ENCODE measurements around the gene KCNS1.
"Not testable (repeated sequence)": the region's sequence is repeated elsewhere in the genome, so short reads cannot be mapped to it uniquely, and the experiment has no call there.

Gene KCNS1

DNA sequence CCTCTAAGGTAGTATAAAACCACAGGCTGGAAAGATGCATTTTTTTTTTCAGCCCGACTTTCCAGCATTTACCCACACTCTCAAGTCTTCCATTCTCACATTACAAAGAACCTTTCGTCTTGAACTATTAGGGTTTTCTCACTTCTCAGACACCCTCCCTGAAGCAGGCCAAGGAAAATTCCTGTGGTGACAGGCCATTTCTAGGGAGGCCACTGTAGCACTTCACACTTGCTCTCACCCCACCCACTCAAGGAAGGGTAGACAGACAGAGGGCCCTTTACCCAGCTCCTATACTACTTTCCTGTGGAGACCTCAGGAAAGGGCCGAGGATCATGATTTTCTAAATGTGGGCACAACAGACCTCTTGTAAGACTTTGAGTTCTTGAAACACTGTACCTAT, 27.7 kb downstream of the KCNS1 start:
- no peak for DNase-seq

GRCh38 chr20:45072066-45072465, 28.9 kb downstream of the KCNS1 start:
- DNase-seq: no peak

GRCh38 chr20:45070932-45071632, 29.8 kb downstream of the KCNS1 start:
- DNase-seq: no peak

- no peak for DNase-seq
Measured at GRCh38 chr20:45069261-45069660, 31.7 kb downstream of the KCNS1 start.

- DNase-seq: no peak
Measured at GRCh38 chr20:45067558-45067957, 33.4 kb downstream of the KCNS1 start.

DNA sequence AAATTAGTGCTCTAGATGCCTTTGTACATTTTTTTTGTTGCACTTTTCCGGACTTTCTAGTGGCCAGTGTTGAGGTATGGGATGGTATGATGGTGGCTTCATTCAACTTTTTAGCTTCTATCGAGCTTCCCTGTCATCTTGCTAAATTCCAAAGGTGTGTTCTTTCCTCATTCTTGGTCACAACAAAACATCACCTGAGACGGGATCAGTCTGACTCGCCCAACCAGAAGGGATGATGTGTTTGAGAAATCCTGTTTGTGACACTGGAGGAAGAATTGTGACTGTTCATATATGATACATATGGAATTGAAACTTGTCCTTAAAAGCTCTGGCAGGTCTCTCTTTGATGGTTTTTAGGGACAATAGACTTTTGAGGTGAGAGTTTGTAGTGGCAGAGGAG, 33.8 kb downstream of the KCNS1 start:
- DNase-seq: no peak

- DNase-seq: no peak
Measured at GRCh38 chr20:45066372-45066771, 34.6 kb downstream of the KCNS1 start.

GRCh38 chr20:45064812-45065211, 36.1 kb downstream of the KCNS1 start:
- no peak for DNase-seq

- DNase-seq: not testable (repeated sequence)
Measured at GRCh38 chr20:45063107-45063506, 37.8 kb downstream of the KCNS1 start.

GRCh38 chr20:45061244-45061643, 39.7 kb downstream of the KCNS1 start:
- DNase-seq: no peak

DNA sequence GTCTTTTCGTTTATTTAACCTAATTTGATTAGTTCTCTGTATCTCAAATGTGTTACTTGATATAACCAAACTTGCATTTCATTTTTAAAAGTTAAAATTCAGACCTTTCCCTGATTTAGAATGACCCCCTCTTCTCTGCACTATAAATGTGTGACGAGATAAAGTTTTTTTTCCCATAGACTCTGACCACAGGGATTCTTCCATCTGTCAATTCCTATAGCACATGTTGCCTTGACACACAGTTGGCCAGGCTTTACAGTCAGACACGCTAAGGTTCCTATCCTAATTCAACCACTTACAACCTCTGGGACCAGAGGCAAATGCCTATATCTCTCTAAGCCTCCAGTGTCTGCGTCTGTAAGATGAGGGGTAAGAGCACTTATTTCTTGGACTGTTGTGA, 40.6 kb downstream of the KCNS1 start:
- DNase-seq: no peak

DNA sequence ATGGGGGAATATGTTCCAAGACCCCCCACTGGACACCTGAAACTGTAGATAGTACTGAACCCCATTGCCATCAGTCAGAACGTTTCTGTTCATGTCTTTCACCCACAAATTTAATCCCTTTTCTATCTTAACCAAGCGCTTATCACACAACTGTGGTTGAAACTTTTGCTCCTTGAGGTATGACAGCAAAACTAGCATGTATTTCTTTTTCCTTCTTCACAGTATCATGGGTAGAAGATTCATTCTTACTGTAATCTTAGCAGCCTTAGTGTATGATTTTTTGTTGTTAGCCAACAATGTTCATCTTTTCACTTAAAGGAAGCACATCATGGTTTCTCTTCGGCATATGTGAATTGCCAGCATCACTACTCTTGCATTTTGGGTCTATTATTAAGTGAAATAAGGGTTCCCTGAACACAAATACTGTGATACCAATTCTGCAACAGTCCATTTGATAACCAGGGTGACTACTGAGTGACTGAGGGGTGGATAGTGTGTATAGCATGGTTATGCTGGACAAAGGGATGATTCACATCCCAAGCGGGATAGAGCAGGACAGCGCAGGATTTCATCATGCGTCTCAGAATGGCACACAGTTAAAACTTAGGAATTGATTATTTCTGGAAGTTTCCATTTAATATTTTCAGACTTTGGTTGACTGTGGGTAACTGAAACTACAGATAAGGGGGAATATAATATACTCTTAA, 41.8 kb downstream of the KCNS1 start:
- no peak for DNase-seq

- no peak for DNase-seq
Measured at GRCh38 chr20:45058168-45058850, 42.6 kb downstream of the KCNS1 start.

DNA sequence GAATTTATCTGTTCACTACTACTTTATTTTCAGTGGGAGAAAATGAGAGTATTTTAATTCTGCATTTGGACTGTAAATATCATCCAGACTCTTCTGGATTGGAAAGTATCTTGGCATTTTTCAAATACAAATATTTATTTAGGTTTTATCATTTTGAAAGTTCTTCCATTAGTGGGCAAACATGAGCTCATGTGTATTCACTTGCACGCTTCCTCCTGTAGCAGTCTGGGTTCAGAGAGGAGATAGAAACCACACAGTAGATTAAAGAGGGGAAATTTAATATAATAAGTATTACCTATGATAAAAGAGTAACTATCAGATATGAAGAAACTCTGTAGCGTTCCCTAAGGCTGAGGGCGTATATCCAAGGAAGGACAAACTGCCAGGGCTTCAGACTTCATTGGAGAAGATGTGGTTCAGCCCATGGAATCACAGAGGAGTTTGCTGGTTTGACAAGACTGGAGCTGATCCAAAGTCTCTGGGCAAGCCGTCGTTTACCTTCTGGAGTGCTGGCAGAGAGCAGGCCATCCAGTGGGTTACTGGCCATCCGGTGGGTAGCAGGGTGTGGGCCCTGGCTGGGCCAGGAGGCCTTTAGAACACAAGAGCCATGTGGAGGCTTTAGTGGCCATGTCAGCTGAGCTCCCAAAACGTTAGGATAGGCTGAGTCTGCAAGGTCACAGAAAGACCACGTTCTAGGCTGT, 44.3 kb downstream of the KCNS1 start:
- DNase-seq: no peak

DNA sequence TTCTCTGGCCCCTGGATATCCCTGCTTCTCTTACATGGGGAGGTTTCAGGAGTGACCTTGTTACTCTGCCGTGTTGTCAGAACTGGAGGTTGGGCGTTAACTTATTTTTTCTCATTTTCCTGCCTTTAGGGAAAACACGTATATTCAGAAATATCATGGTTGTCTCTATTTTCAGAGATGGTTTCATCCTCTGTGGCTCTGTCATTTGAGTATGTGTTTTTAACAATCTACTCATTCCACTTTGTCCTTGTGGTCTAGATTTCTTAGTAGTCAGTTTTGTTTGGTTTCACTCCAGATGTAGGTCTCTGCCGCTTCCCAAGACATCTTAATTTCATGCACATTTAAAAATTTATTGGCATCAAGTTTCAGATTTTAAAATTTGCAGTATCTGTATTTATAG, 45.9 kb downstream of the KCNS1 start:
- no peak for DNase-seq

- no peak for DNase-seq
Measured at GRCh38 chr20:45053430-45054351, 47.2 kb downstream of the KCNS1 start.

DNA sequence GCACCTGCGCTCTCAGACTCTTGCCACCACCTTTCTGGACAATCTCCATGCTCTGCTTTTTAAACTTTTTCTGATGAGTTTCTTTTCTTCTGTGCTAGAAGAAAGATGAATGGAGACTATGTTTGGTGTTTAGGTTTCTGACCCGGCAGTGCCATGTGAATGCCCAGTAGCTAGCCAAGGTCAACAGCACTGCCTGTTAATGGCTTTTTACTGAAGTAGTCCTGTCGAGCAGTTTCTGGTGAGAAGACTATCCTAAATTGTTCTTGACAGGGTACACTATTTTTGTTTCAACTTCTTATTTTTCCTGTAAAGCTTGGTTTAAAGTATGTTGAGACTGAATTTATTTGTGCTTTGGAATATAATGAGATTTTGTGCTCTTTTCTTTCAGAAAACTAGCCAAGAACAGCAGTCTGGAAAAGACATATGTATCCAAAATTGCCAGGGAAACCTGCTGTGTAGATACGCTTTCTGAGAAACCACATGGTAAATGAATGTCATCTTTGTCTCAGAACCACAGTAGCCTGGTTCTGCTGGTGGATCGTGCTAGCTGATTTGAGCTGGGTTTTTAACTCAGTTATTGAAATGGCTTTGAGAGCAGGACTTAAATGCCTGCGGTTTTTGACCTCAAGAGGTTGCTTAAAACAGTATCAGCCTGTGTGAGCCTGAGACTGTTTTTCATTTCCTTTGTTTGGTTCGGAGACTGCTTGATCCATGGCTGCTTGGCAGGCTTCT, 48.1 kb downstream of the KCNS1 start:
- DNase-seq: no peak

DNA sequence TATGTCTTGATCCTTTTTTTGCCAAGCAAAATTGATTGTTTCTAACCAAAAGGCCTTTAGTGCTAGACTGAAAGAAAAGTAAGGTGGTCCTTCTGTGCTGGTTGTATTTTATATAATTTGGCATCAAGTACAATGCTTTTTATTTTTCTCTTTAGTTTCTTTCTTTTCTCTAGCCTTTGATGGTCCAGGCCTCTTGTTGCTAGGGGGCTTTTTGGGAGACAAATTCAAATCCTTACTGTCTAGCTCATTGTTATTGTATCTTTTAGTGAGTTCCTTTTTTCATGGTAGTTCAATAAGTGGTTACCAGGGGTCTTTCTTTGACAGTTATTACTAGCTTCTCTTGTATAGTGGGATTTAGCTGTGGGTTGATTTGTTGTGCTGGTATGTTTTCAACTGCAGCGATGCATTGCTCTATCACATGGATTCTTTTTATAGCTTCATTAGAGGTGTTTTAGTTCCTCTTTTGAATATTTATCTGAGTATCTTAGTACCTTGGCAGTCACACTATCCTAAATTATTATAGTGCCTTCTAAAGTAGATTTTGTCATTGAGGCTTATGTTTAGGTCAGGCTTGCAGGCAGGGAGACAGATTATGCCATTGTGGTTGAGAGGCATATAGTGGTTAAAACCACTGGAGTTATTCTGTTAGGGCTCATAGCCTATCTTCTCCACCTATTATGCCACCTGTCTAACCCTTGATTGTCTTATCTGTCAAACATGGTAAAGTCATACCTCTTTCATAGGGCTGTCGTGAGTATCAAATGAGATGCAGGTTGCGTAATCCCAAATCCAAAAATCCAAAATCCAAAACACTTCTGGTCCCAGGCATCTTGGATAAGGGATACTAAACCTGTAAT, 49.5 kb downstream of the KCNS1 start:
- DNase-seq: no peak

DNA sequence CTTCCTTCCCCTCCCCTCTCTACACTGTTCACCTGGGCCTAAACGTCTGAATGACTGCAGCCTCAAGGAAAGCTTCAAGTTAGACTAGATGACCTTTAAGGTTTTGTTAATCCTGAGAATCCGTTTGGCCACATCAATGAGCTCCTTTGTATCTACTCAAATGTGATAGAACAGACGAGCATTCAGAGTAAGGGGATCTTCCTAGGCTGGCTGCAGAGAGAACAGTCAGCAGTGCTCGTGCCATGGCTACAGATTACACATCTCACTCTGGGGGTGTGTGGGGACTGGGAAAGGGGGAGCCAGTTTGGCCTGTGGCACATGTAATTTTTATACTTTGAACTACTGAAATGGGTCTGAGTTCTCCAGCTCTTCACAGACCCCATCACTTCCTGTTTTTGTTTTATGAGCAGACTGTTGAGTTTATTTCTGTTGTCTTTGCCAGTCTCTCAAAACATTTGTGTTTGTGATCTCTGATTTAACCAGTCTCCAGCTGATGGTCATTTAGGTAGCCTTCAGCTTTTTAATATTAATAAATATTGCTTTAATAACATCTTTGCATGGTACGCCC, 50.9 kb downstream of the KCNS1 start:
- DNase-seq: no peak

DNA sequence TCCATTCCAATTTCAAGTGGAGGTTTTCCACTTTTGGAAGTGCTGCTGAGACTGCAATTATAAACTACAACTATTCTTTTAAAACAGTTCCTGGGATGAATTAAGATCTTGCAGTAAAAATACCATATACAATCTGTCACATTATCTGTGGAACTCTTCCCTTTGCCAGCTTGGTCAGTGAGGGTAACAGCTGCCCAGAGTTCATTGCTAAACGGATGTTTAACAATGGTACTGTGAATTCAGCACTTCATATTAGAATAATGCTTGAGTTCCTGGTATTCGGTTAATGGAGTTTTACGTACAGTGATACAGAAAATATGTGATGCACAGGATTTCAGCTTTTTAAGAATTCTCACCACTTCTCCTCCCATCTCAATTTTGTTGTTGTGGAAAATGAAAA, 51.5 kb downstream of the KCNS1 start:
- DNase-seq: no peak
